OCI-LY7 (cell line): ENCODE data around the gene MGST2. TPM values are rescaled to one million over a fixed set of nuclear protein-coding genes. Genes with fewer than 3 reads are reported as not detected.

ENCODE experiments used
- BruUV-seq: library from RNA; stranded (reverse); fragments of 400-500 nt; replicated peaks from 2 replicates; lab custom pipeline; 2021; lab: Mats Ljungman, UMichigan
- CTCF ChIA-PET: fragments of 300-600 bp; sonication (Branson Sonifier 250); formaldehyde crosslinking; loops from one replicate; lab custom pipeline; 2022; ENCODE audit warnings: antibody characterized with exemption; ENCODE audit not compliant: unreplicated experiment; lab: Charles Lee
- POLR2A ChIA-PET: fragments of 300-600 bp; sonication (Branson Sonifier 250); formaldehyde crosslinking; loops from one replicate; lab custom pipeline; 2022; ENCODE audit warnings: antibody characterized with exemption; lab: Charles Lee
- DNase-seq: peaks from one replicate; pipeline ENCODE4 v3.0.0-alpha.2; 2015; ENCODE audit warnings: low spot score
- H2AFZ ChIP-seq: fragments of 200-600 bp; sonication (generic), shearing (Covaris generic); 2 replicates; pipeline ENCODE4 v1.6.1; 2014; ENCODE audit warnings: mild to moderate bottlenecking, antibody characterized with exemption, low read length, moderate library complexity
- H3K27ac ChIP-seq: fragments of 200-600 bp; sonication (generic); 2 replicates; pipeline ENCODE4 v1.5.1; 2014; ENCODE audit warnings: mixed run types, low read depth, mild to moderate bottlenecking, moderate library complexity, low read length, inconsistent platforms; ENCODE audit not compliant: poor library complexity, severe bottlenecking
- H3K36me3 ChIP-seq: fragments of 200-600 bp; sonication (generic); 2 replicates; pipeline ENCODE4 v1.6.1; 2014; ENCODE audit warnings: mild to moderate bottlenecking, antibody characterized with exemption, low read length, moderate library complexity, mixed read lengths; ENCODE audit not compliant: insufficient read depth
- H3K4me1 ChIP-seq: fragments of 200-600 bp; sonication (generic); 2 replicates; pipeline ENCODE4 v1.5.1; 2014; ENCODE audit warnings: mild to moderate bottlenecking, low read length; ENCODE audit not compliant: insufficient read depth, poor library complexity, severe bottlenecking
- H3K4me2 ChIP-seq: fragments of 200-600 bp; sonication (generic); 2 replicates; pipeline ENCODE4 v1.6.1; 2014; ENCODE audit warnings: mild to moderate bottlenecking, low read length
- H3K4me3 ChIP-seq: fragments of 200-600 bp; sonication (generic); 2 replicates; pipeline ENCODE4 v1.5.1; 2014; ENCODE audit warnings: mild to moderate bottlenecking, low read depth, low read length; ENCODE audit not compliant: poor library complexity, severe bottlenecking
- H3K79me2 ChIP-seq: fragments of 200-600 bp; sonication (generic); 2 replicates; pipeline ENCODE4 v1.6.1; 2016; ENCODE audit warnings: low read depth, mild to moderate bottlenecking, low read length, moderate library complexity, mixed read lengths; ENCODE audit not compliant: insufficient read depth
- H3K9me2 ChIP-seq: fragments of 200-600 bp; sonication (generic); 2 replicates; pipeline ENCODE4 v1.6.1; 2016; ENCODE audit warnings: mild to moderate bottlenecking, low read length, mixed read lengths; ENCODE audit not compliant: insufficient read depth
- H3K9me3 ChIP-seq: fragments of 200-600 bp; sonication (generic); 2 replicates; pipeline ENCODE4 v1.6.1; 2014; ENCODE audit warnings: mild to moderate bottlenecking, mixed run types, low read length, mixed read lengths
- H4K20me1 ChIP-seq: fragments of 200-600 bp; sonication (generic); 2 replicates; pipeline ENCODE4 v1.6.1; 2014; ENCODE audit warnings: mild to moderate bottlenecking, antibody characterized with exemption, low read length, moderate library complexity, mixed read lengths; ENCODE audit not compliant: insufficient read depth
- EZH2phosphoT487 ChIP-seq: fragments of 200-600 bp; sonication (generic); IDR thresholded peaks from 2 replicates; pipeline ENCODE4 v1.6.1; 2018; ENCODE audit warnings: low read depth, borderline replicate concordance, mild to moderate bottlenecking, mixed run types, antibody characterized with exemption, low read length, moderate library complexity, mixed read lengths
- intact Hi-C: fragments of 100-400 bp; cut with micrococcal nuclease; formaldehyde crosslinking; loops from one replicate; pipeline ENCODE4 v1.10.0; 2022; ENCODE audit not compliant: unreplicated experiment
- total RNA-seq, 2 experiments: library from RNA; depleted of rRNA in 1 of 2; stranded (reverse); fragments of >200 nt in 1 of 2; shearing (Covaris generic) in 1 of 2; gene quantifications; 2 replicates each; pipeline ENCODE4 v1.2.3, GENCODE V29; 2014 to 2022
- TF ChIP-seq, protein P1 (sequence below): fragments of 200-600 bp; sonication (generic); conservative IDR thresholded peaks from 2 replicates; pipeline ENCODE4 v1.5.1; 2014; ENCODE audit warnings: mild to moderate bottlenecking, antibody characterized with exemption, low read length, moderate library complexity, mixed read lengths

The MGST2 gene
- total RNA-seq, 2 experiments from 2014 or later: 4.7 to 11.7 TPM

- TF ChIP-seq EZH2phosphoT487: no peak
- TF ChIP-seq, protein P1, sequence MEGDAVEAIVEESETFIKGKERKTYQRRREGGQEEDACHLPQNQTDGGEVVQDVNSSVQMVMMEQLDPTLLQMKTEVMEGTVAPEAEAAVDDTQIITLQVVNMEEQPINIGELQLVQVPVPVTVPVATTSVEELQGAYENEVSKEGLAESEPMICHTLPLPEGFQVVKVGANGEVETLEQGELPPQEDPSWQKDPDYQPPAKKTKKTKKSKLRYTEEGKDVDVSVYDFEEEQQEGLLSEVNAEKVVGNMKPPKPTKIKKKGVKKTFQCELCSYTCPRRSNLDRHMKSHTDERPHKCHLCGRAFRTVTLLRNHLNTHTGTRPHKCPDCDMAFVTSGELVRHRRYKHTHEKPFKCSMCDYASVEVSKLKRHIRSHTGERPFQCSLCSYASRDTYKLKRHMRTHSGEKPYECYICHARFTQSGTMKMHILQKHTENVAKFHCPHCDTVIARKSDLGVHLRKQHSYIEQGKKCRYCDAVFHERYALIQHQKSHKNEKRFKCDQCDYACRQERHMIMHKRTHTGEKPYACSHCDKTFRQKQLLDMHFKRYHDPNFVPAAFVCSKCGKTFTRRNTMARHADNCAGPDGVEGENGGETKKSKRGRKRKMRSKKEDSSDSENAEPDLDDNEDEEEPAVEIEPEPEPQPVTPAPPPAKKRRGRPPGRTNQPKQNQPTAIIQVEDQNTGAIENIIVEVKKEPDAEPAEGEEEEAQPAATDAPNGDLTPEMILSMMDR: no peak
- no peaks in the 10 kb centered on the region for H3K9me3 ChIP-seq
- H4K20me1 ChIP-seq: no peaks in the 10 kb centered on the region
- CTCF ChIA-PET: no interaction called here
- H3K4me2 ChIP-seq: no peak overlapping the region
- no peaks in the 10 kb centered on the region for H3K4me1 ChIP-seq
- H3K4me3 ChIP-seq: no peak overlapping the region
- no peaks in the 10 kb centered on the region for H3K79me2 ChIP-seq
- H3K27ac ChIP-seq: no peak overlapping the region
- POLR2A ChIA-PET: no interaction called here
- DNase-seq: no peak
- no peak overlapping the region for H2AFZ ChIP-seq
- H3K36me3 ChIP-seq: no peaks in the 10 kb centered on the region
- intact Hi-C loops: no loop called here
- no peaks in the 10 kb centered on the region for H3K9me2 ChIP-seq
- BruUV-seq: no TSS peak
Observed at GRCh38 chr4:139745111-139745639, 79.6 kb downstream of the MGST2 start.

DNA sequence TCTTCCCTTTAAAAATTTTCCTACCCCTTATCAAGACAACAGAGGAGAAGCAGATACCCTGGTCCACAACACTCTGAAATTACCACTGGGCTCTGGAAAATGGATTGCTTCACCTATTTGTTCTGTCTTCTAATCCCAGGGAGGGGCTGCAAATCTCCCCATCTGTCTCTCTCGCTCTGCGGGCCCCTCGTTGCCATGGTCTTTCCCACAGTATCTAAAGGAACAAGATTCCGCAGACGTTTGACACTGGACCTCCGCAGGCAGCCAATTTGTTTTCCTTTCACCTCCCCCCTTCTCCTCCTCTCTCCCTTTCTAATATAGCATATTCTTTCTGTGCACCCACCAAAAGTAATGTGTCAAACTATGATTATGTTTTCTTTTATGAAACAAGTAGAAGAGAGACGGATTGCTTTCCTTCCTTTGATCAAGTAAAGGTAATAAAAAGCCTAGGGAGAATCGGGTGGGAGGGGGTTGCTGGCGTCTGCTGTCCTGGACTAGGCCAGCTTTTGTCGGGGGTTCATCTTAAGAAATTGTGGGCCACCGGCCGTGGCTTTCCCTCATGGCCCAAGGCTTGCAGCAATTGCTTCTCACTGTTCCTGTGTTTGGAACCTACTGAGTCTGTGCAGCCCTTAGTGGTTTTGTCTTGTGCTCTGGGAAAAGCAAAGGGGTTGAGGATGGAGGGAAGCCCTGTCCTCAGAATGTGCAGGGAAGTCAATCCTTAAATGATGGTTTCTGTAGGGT lies 81.0 kb downstream of the MGST2 start:
- Histone ChIP-seq H2AFZ (no peak overlapping the region), H3K79me2 (no peaks in the 10 kb centered on the region), H3K4me1 (no peaks in the 10 kb centered on the region), H3K27ac (no peak overlapping the region), H3K4me3 (no peak overlapping the region), H3K9me3 (no peaks in the 10 kb centered on the region), H3K4me2 (no peak overlapping the region), H3K36me3 (no peaks in the 10 kb centered on the region), H3K9me2 (no peaks in the 10 kb centered on the region), H4K20me1 (no peaks in the 10 kb centered on the region)
- intact Hi-C loops: no loop called here
- TF ChIP-seq, protein P1: no peak
- no peak for TF ChIP-seq EZH2phosphoT487
- ChIA-PET CTCF (no interaction called here), POLR2A (interaction anchor here (0.6 kb wide), 1 partner anchor 11 kb away, joined by 4 read pairs; no protein-coding TSS in a partner anchor)
- BruUV-seq: no TSS peak
- DNase-seq: no peak

GRCh38 chr4:139749338-139749737 lies 83.7 kb downstream of the MGST2 start:
- Histone ChIP-seq H3K4me3 (no peak overlapping the region), H3K4me1 (no peaks in the 10 kb centered on the region), H3K36me3 (no peaks in the 10 kb centered on the region), H4K20me1 (no peaks in the 10 kb centered on the region), H3K79me2 (no peaks in the 10 kb centered on the region), H2AFZ (no peak overlapping the region), H3K4me2 (no peak overlapping the region), H3K9me3 (no peaks in the 10 kb centered on the region), H3K27ac (no peak overlapping the region), H3K9me2 (no peaks in the 10 kb centered on the region)
- TF ChIP-seq, protein P1: no peak
- TF ChIP-seq EZH2phosphoT487: no peak
- no peak for DNase-seq
- POLR2A ChIA-PET: interaction anchor here (0.8 kb wide), 1 partner anchor 26 kb away, joined by 5 read pairs; no protein-coding TSS in a partner anchor
- intact Hi-C loops: no loop called here
- CTCF ChIA-PET: interaction anchor here (0.6 kb wide), 1 partner anchor 17 kb away, joined by 12 read pairs; no protein-coding TSS in a partner anchor
- BruUV-seq: no TSS peak
